ENCODE results near the gene RUNX3. TPM values are rescaled to one million over a fixed set of nuclear protein-coding genes. Genes with fewer than 3 reads are reported as not detected.

The RUNX3 gene
- total and polyA plus RNA-seq, 2 of the 8 experiments (the other 6 are each of a cell fraction or from before 2014, with no cell fraction given), result 0.62 to 0.82 TPM

DNA sequence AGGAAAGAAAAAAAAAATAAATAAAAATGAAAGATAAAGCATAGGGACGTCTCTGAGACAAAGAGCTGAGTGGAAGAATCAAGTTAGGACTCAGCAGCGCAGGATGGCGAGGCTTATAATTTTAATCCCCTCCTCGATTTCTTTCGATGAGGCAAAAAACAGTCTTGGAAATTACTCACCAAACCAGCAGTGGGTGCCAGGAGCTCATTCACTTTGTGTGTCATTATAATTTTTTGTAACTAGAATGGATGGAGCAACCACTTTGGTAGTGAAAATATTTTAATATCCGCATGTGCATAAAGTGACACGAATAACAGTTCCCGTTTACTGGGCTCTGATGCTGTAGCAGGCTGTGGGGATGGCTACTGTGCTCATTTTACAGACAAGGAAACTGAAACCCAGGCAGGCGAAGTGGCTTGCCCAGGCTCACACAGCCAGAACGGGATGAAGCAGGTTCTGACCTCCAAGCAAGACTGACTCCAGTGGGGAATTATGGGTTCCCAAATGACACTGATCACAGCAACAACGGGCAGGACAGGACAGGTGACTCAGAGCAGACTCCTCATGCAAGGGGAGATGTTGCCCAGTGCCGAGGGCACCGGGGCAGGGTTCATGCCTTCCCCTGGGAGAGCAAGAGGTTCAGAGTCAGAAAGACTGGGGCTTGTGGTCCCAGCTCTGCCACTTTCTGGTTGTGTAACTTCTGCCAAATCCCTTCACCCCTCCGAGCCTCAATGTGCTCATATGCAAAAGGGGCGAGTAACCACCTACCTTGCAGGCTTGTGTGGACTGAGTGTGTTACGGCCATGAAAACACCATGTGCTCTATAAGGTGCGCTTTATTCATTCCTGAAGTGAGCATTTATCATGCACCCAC is 63.6 kb downstream of the RUNX3 start (continued):
- TF ChIP-seq CHD7 (IDR thresholded peaks at IDR 0.05; ENCODE audit: insufficient replicate concordance, low read length) (no peak), PHF8 (conservative IDR thresholded peaks at IDR 0.05; ENCODE audit: low read depth, low read length) (no peak), RXRA (IDR thresholded peaks at IDR 0.05; ENCODE audit: insufficient read depth, low read depth, low read length) (no peak), TEAD4 (IDR thresholded peaks at IDR 0.05; ENCODE audit: low read depth, low read length) (no peak), TAF7 (optimal IDR thresholded peaks at IDR 0.05; ENCODE audit: borderline replicate concordance, low read depth, low read length) (no peak)
- TF ChIP-seq, protein P1, sequence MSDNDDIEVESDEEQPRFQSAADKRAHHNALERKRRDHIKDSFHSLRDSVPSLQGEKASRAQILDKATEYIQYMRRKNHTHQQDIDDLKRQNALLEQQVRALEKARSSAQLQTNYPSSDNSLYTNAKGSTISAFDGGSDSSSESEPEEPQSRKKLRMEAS (IDR thresholded peaks at IDR 0.05), result no peak
- TF ChIP-seq, protein P2, sequence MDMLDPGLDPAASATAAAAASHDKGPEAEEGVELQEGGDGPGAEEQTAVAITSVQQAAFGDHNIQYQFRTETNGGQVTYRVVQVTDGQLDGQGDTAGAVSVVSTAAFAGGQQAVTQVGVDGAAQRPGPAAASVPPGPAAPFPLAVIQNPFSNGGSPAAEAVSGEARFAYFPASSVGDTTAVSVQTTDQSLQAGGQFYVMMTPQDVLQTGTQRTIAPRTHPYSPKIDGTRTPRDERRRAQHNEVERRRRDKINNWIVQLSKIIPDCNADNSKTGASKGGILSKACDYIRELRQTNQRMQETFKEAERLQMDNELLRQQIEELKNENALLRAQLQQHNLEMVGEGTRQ (IDR thresholded peaks at IDR 0.05; ENCODE audit: low read length), result no peak

Data from H1 (cell line).